Glutamatergic neuron (in vitro differentiated cells): ENCODE results near the gene CZIB. TPM values are rescaled to one million over a fixed set of nuclear protein-coding genes. Genes with fewer than 3 reads are reported as not detected.
A peak's percentile ranks its signal among the peaks of the same experiment; 100 is the strongest.

Source experiments
- DNase-seq: peaks from one replicate; pipeline ENCODE4 v3.0.0; 2022
- H3K27ac Mint-ChIP-seq: one replicate; pipeline ENCODE4 v1.8.0; 2020; ENCODE audit warnings: mild to moderate bottlenecking, mixed read lengths, inconsistent platforms; ENCODE audit not compliant: unreplicated experiment
- H3K27me3 Mint-ChIP-seq: one replicate; pipeline ENCODE4 v1.8.0; 2020; ENCODE audit warnings: mild to moderate bottlenecking, moderate library complexity, mixed read lengths, inconsistent platforms; ENCODE audit not compliant: unreplicated experiment
- H3K36me3 Mint-ChIP-seq: one replicate; pipeline ENCODE4 v1.8.0; 2020; ENCODE audit warnings: mild to moderate bottlenecking, mixed read lengths, inconsistent platforms; ENCODE audit not compliant: unreplicated experiment
- H3K4me1 Mint-ChIP-seq: one replicate; pipeline ENCODE4 v1.8.0; 2020; ENCODE audit warnings: mild to moderate bottlenecking, low read depth, mixed read lengths, inconsistent platforms; ENCODE audit not compliant: unreplicated experiment
- H3K4me3 Mint-ChIP-seq: one replicate; pipeline ENCODE4 v1.8.0; 2020; ENCODE audit warnings: mild to moderate bottlenecking, mixed read lengths, inconsistent platforms; ENCODE audit not compliant: unreplicated experiment
- H3K9me3 Mint-ChIP-seq: one replicate; pipeline ENCODE4 v1.8.0; 2020; ENCODE audit warnings: mild to moderate bottlenecking, moderate library complexity, mixed read lengths, inconsistent platforms; ENCODE audit not compliant: unreplicated experiment
- CTCF ChIP-seq: fragments of 200-600 bp; sonication (generic); IDR thresholded peaks from one replicate; pipeline ENCODE4 v1.5.0; 2021; ENCODE audit not compliant: partially characterized antibody, unreplicated experiment
- total RNA-seq: library from RNA; stranded (reverse); fragmentation: NEBNext Ultra II Directional; extraction: Animal tissue kit (Norgen Biotek cat#: 25700); gene quantifications from one replicate; pipeline ENCODE4 v1.2.1, GENCODE V29; 2021; ENCODE audit not compliant: unreplicated experiment

CZIB gene
- total RNA-seq, 1 donor from 2014 or later, result 48.5 TPM

- H3K36me3 Mint-ChIP-seq, result no peaks in the 10 kb centered on the region
- peaks cover 21% of the 10 kb centered on the region for H3K4me1 Mint-ChIP-seq
- peak; percentile 29 for DNase-seq
- no peak overlapping the region for H3K27ac Mint-ChIP-seq
- TF ChIP-seq CTCF, result no peak
- no peak overlapping the region for H3K4me3 Mint-ChIP-seq
- H3K9me3 Mint-ChIP-seq, result peaks cover 11% of the 10 kb centered on the region
- peaks cover 8% of the 10 kb centered on the region for H3K27me3 Mint-ChIP-seq
Observed at GRCh38 chr1:53176452-53177208, 43.8 kb downstream of the CZIB start.

GRCh38 chr1:53174971-53175913 is 45.2 kb downstream of the CZIB start:
- Mint-ChIP-seq H3K4me3 (no peak overlapping the region), H3K27ac (no peak overlapping the region), H3K27me3 (peaks cover 8% of the 10 kb centered on the region)

GRCh38 chr1:53172426-53173128 is 47.9 kb downstream of the CZIB start:
- Mint-ChIP-seq H3K4me1 (peaks cover 21% of the 10 kb centered on the region), H3K27ac (peak overlapping the region; percentile 86), H3K27me3 (peaks cover 8% of the 10 kb centered on the region), H3K4me3 (peak overlapping the region; percentile 78), H3K36me3 (no peaks in the 10 kb centered on the region), H3K9me3 (peaks cover 10% of the 10 kb centered on the region)
- peak; percentile 34 for DNase-seq
- TF ChIP-seq CTCF, result no peak

More at GRCh38 chr1:53174971-53175913, 45.2 kb downstream of the CZIB start:
- Mint-ChIP-seq H3K4me1 (peaks cover 23% of the 10 kb centered on the region), H3K36me3 (no peaks in the 10 kb centered on the region), H3K9me3 (peaks cover 11% of the 10 kb centered on the region)
- TF ChIP-seq CTCF, result no peak
- no peak for DNase-seq

GRCh38 chr1:53166912-53167311 is 53.5 kb downstream of the CZIB start:
- H3K4me1 Mint-ChIP-seq, result peaks cover 9% of the 10 kb centered on the region
- no peak overlapping the region for H3K27ac Mint-ChIP-seq
- no peak for DNase-seq
- no peaks in the 10 kb centered on the region for H3K9me3 Mint-ChIP-seq
- no peaks in the 10 kb centered on the region for H3K27me3 Mint-ChIP-seq
- no peak for TF ChIP-seq CTCF
- H3K4me3 Mint-ChIP-seq, result no peak overlapping the region
- H3K36me3 Mint-ChIP-seq, result no peaks in the 10 kb centered on the region
